ENCODE results near the gene ANKFY1. TPM values are rescaled to one million over a fixed set of nuclear protein-coding genes. Genes with fewer than 3 reads are reported as not detected.

ANKFY1 gene
- total RNA-seq, 1 experiment from 2014 or later, result 38.9 TPM

- ATAC-seq (no peak), DNase-seq (ENCODE audit: low read depth, low spot score) (no peak)
- H3K79me2 ChIP-seq (ENCODE audit: insufficient read depth, low read length), result no peaks in the 10 kb centered on the region; the same call in 1 of the 2 replicates
- no peak overlapping the region for H3K4me3 ChIP-seq (replicated peaks in 1 of 2; ENCODE audit: low read depth in 1 of 2, low read length in 2 of 2)
- no peak overlapping the region for H3K27ac ChIP-seq (ENCODE audit: low read depth, low read length)
- H3K9ac ChIP-seq (ENCODE audit: low read length), result no peak overlapping the region
- H3K27me3 ChIP-seq (ENCODE audit: insufficient read depth, low read length), result no peaks in the 10 kb centered on the region
- no TSS peak for BruUV-seq (replicated peaks)
- H3K9me2 ChIP-seq (ENCODE audit: insufficient read depth), result no peaks in the 10 kb centered on the region
- H3K9me3 ChIP-seq (ENCODE audit: control insufficient read depth in 1 of 2, insufficient read depth in 1 of 2, low read depth in 1 of 2, low read length in 2 of 2), result no peaks in the 10 kb centered on the region
- H2AFZ ChIP-seq (ENCODE audit: low read depth, low read length, poor library complexity, severe bottlenecking), result no peak overlapping the region
- POLR2A ChIA-PET, result no interaction called here
- peaks cover 4 to 9% of the 10 kb centered on the region in 2 experiments for H3K4me1 ChIP-seq (ENCODE audit: control insufficient read depth in 1 of 2, insufficient read depth in 2 of 2, low read length in 2 of 2)
- RAD21 ChIA-PET (ENCODE audit: low non-redundant PET in 1 of 2, low total read pairs in 2 of 2, uncharacterized antibody in 2 of 2, unreplicated experiment in 2 of 2), result no interaction called here
- CTCF ChIA-PET, result interaction anchor here (1.7 to 2.2 kb wide), 2 partner anchors 14 to 20 kb away, joined by 5 to 6 read pairs; no protein-coding TSS in a partner anchor
- no peak for TF ChIP-seq FOSL1 (IDR thresholded peaks at IDR 0.05; ENCODE audit: low read depth)
- no peak for TF ChIP-seq EZH2phosphoT487 (IDR thresholded peaks at IDR 0.05; ENCODE audit: borderline replicate concordance)
- no peak for TF ChIP-seq CTCF (IDR thresholded peaks at IDR 0.05 in 2 of 3, conservative IDR thresholded peaks at IDR 0.05 in 1 of 3; ENCODE audit: borderline replicate concordance in 1 of 3, insufficient read depth in 1 of 3, low read depth in 2 of 3, low read length in 2 of 3)
- peaks cover 14 to 20% of the 10 kb centered on the region in 2 experiments; a peak in 3 of 4 replicates for H3K36me3 ChIP-seq (ENCODE audit: control insufficient read depth in 1 of 2, insufficient read depth in 2 of 2, low read length in 2 of 2)
- H4K20me1 ChIP-seq (ENCODE audit: insufficient read depth), result no peaks in the 10 kb centered on the region
- H3K4me2 ChIP-seq (ENCODE audit: low read length), result no peak overlapping the region
- intact Hi-C loops (cut with micrococcal nuclease), result no loop called here
Observed at GRCh38 chr17:4235372-4236279, 28.2 kb downstream of the ANKFY1 start.

GRCh38 chr17:4234401-4234800, 29.4 kb downstream of the ANKFY1 start:
- no peak for DNase-seq (ENCODE audit: low read depth, low spot score)
- H3K4me3 ChIP-seq (replicated peaks in 1 of 2; ENCODE audit: low read depth in 1 of 2, low read length in 2 of 2), result no peak overlapping the region
- H3K4me2 ChIP-seq (ENCODE audit: low read length), result no peak overlapping the region
- ChIA-PET CTCF (interaction anchor here (1.7 to 2.2 kb wide), 2 partner anchors 16 to 18 kb away, joined by 5 to 6 read pairs; no protein-coding TSS in a partner anchor), RAD21 (ENCODE audit: low non-redundant PET in 1 of 2, low total read pairs in 2 of 2, uncharacterized antibody in 2 of 2, unreplicated experiment in 2 of 2) (no interaction called here), POLR2A (no interaction called here)
- intact Hi-C loops (cut with micrococcal nuclease), result no loop called here
- no peak overlapping the region for H2AFZ ChIP-seq (ENCODE audit: low read depth, low read length, poor library complexity, severe bottlenecking)
- H4K20me1 ChIP-seq (ENCODE audit: insufficient read depth), result peaks cover 4% of the 10 kb centered on the region; the same call in 1 of the 2 replicates
- TF ChIP-seq CEBPB (IDR thresholded peaks at IDR 0.05; ENCODE audit: low read depth), result no peak
- TF ChIP-seq EZH2 (IDR thresholded peaks at IDR 0.05), result no peak
- TF ChIP-seq SIN3A (IDR thresholded peaks at IDR 0.05; ENCODE audit: low read depth), result no peak
- no peak for TF ChIP-seq MAX (IDR thresholded peaks at IDR 0.05)
- no peak for TF ChIP-seq RAD21 (IDR thresholded peaks at IDR 0.05; ENCODE audit: low read depth)
- no peak for TF ChIP-seq JUND (IDR thresholded peaks at IDR 0.05)
- TF ChIP-seq YY1 (IDR thresholded peaks at IDR 0.05; ENCODE audit: extremely low read depth, insufficient replicate concordance, low read depth, low read length), result no peak
- no peak for TF ChIP-seq ELF1 (IDR thresholded peaks at IDR 0.05; ENCODE audit: borderline replicate concordance, low read depth)
- no TSS peak for BruUV-seq (replicated peaks)
- H3K36me3 ChIP-seq (ENCODE audit: control insufficient read depth in 1 of 2, insufficient read depth in 2 of 2, low read length in 2 of 2), result peaks cover 14 to 20% of the 10 kb centered on the region in 2 experiments; a peak in 3 of 4 replicates
- peaks cover 16 to 21% of the 10 kb centered on the region in 2 experiments for H3K4me1 ChIP-seq (ENCODE audit: control insufficient read depth in 1 of 2, insufficient read depth in 2 of 2, low read length in 2 of 2)
- H3K9me2 ChIP-seq (ENCODE audit: insufficient read depth), result no peaks in the 10 kb centered on the region
- H3K9me3 ChIP-seq (ENCODE audit: control insufficient read depth in 1 of 2, insufficient read depth in 1 of 2, low read depth in 1 of 2, low read length in 2 of 2), result no peaks in the 10 kb centered on the region
- ATAC-seq, result no peak
- H3K79me2 ChIP-seq (ENCODE audit: insufficient read depth, low read length), result no peaks in the 10 kb centered on the region; the same call in 1 of the 2 replicates
- no peak overlapping the region for H3K9ac ChIP-seq (ENCODE audit: low read length)
- no peak overlapping the region for H3K27ac ChIP-seq (ENCODE audit: low read depth, low read length)
- no peaks in the 10 kb centered on the region for H3K27me3 ChIP-seq (ENCODE audit: insufficient read depth, low read length)

Measured in HCT116 (cell line).